ENCODE measurements around the gene GP9.

DNA sequence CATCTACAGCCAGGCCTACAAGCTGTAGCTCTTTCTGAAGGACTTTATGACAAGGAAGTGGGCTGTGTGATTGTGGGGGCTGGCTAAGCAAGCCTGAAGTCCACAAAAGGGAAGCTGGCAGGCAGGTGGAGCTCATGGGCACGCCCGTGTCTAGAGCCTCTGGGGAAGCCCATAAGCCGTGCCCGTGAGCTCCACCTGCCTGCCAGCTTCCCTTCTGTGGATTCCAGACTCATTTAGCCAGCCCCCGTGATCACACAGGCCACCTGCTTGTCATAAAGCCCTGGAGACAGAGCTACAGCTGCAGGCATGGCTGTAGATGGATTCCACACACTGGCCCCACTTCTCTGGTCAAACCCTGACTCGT, 44.2 kb upstream of the GP9 start:
- TF ChIP-seq GABPA (IDR thresholded peaks at IDR 0.05; ENCODE audit: low read depth), result no peak
- TF ChIP-seq, protein P1, sequence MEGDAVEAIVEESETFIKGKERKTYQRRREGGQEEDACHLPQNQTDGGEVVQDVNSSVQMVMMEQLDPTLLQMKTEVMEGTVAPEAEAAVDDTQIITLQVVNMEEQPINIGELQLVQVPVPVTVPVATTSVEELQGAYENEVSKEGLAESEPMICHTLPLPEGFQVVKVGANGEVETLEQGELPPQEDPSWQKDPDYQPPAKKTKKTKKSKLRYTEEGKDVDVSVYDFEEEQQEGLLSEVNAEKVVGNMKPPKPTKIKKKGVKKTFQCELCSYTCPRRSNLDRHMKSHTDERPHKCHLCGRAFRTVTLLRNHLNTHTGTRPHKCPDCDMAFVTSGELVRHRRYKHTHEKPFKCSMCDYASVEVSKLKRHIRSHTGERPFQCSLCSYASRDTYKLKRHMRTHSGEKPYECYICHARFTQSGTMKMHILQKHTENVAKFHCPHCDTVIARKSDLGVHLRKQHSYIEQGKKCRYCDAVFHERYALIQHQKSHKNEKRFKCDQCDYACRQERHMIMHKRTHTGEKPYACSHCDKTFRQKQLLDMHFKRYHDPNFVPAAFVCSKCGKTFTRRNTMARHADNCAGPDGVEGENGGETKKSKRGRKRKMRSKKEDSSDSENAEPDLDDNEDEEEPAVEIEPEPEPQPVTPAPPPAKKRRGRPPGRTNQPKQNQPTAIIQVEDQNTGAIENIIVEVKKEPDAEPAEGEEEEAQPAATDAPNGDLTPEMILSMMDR (IDR thresholded peaks at IDR 0.05), result no peak
- TF ChIP-seq, protein P2, sequence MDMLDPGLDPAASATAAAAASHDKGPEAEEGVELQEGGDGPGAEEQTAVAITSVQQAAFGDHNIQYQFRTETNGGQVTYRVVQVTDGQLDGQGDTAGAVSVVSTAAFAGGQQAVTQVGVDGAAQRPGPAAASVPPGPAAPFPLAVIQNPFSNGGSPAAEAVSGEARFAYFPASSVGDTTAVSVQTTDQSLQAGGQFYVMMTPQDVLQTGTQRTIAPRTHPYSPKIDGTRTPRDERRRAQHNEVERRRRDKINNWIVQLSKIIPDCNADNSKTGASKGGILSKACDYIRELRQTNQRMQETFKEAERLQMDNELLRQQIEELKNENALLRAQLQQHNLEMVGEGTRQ (IDR thresholded peaks at IDR 0.05; ENCODE audit: borderline replicate concordance, low read depth, low read length), result no peak
